Esophagus squamous epithelium (tissue), 4 donors: ENCODE results near the gene FBXO22.

Source experiments
- POLR2A ChIP-seq, 4 donors: fragments of 450-650 bp; IDR thresholded peaks; one replicate each; pipeline ENCODE4 v1.6.1; 2017; ENCODE audit warnings: antibody characterized with exemption in 4 of 4, mild to moderate bottlenecking in 4 of 4, moderate library complexity in 3 of 4
- TF ChIP-seq, protein P1 (sequence below), 6 experiments: fragments of 450-650 bp in 4 of 6; fragments of 200-600 bp in 2 of 6; sonication (generic) in 2 of 6; IDR thresholded peaks; one replicate each; pipeline ENCODE4 v1.5.1; 2016 to 2019; ENCODE audit warnings: antibody characterized with exemption in 6 of 6, mild to moderate bottlenecking in 4 of 6, moderate library complexity in 4 of 6

DNA sequence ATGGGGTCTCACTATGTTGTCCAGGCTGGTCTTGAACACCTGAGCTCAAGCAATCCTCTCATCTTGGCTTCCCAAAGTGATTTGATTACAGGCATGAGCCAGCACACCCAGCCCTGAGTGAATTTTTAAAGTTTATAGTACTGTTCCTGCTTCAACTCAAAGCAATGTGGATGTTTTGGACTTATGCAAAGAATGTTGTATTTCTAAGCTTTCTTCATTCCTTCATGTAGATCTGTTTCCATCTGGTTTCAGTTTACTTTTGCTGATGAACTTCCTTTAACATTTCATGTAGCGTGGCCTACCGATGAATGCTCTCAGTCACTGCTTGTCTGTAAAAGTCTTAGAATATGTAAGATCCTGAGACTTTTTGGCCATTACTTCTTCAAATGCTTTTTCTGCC is 85.4 kb downstream of the FBXO22 start:
- no peak for TF ChIP-seq POLR2A (IDR thresholded peaks at IDR 0.05)
- TF ChIP-seq, protein P1, sequence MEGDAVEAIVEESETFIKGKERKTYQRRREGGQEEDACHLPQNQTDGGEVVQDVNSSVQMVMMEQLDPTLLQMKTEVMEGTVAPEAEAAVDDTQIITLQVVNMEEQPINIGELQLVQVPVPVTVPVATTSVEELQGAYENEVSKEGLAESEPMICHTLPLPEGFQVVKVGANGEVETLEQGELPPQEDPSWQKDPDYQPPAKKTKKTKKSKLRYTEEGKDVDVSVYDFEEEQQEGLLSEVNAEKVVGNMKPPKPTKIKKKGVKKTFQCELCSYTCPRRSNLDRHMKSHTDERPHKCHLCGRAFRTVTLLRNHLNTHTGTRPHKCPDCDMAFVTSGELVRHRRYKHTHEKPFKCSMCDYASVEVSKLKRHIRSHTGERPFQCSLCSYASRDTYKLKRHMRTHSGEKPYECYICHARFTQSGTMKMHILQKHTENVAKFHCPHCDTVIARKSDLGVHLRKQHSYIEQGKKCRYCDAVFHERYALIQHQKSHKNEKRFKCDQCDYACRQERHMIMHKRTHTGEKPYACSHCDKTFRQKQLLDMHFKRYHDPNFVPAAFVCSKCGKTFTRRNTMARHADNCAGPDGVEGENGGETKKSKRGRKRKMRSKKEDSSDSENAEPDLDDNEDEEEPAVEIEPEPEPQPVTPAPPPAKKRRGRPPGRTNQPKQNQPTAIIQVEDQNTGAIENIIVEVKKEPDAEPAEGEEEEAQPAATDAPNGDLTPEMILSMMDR (IDR thresholded peaks at IDR 0.05) = no peak
